GM18517 (cell line): ENCODE measurements around the gene TTC4.

Experiments
- ATAC-seq: cut with Tn5 transposase; IDR thresholded peaks from one replicate; pipeline ENCODE4 v1.9.1; 2021; ENCODE audit warnings: mild to moderate bottlenecking, moderate library complexity; ENCODE audit not compliant: unreplicated experiment

TTC4 gene

GRCh38 chr1:54777431-54777830, 61.8 kb downstream of the TTC4 start:
- no peak for ATAC-seq

- ATAC-seq: no peak
Observed at GRCh38 chr1:54781023-54781723, 65.5 kb downstream of the TTC4 start.

GRCh38 chr1:54782156-54782555, 66.5 kb downstream of the TTC4 start:
- no peak for ATAC-seq

- ATAC-seq: no peak
Observed at GRCh38 chr1:54782588-54782987, 66.9 kb downstream of the TTC4 start.

- ATAC-seq: no peak
Observed at GRCh38 chr1:54784066-54784465, 68.4 kb downstream of the TTC4 start.

- ATAC-seq: no peak
Observed at GRCh38 chr1:54786778-54787177, 71.1 kb downstream of the TTC4 start.

- ATAC-seq: no peak
Observed at GRCh38 chr1:54787604-54788003, 71.9 kb downstream of the TTC4 start.

- ATAC-seq: no peak
Observed at GRCh38 chr1:54788459-54788858, 72.8 kb downstream of the TTC4 start.

GRCh38 chr1:54791880-54792522, 76.3 kb downstream of the TTC4 start:
- no peak for ATAC-seq
